NCI-H1105 treated with DMSO at 0.1 percent for 48 hours (cell line): Measurements from ENCODE around the gene SCYL2.
"Not testable (repeated sequence)": the region's sequence is repeated elsewhere in the genome, so short reads cannot be mapped to it uniquely, and the experiment has no call there.

Source experiments
- DNase-seq: peaks from one replicate; lab custom pipeline; 2025; lab: John Stamatoyannopoulos, UW

The SCYL2 gene, protein sequence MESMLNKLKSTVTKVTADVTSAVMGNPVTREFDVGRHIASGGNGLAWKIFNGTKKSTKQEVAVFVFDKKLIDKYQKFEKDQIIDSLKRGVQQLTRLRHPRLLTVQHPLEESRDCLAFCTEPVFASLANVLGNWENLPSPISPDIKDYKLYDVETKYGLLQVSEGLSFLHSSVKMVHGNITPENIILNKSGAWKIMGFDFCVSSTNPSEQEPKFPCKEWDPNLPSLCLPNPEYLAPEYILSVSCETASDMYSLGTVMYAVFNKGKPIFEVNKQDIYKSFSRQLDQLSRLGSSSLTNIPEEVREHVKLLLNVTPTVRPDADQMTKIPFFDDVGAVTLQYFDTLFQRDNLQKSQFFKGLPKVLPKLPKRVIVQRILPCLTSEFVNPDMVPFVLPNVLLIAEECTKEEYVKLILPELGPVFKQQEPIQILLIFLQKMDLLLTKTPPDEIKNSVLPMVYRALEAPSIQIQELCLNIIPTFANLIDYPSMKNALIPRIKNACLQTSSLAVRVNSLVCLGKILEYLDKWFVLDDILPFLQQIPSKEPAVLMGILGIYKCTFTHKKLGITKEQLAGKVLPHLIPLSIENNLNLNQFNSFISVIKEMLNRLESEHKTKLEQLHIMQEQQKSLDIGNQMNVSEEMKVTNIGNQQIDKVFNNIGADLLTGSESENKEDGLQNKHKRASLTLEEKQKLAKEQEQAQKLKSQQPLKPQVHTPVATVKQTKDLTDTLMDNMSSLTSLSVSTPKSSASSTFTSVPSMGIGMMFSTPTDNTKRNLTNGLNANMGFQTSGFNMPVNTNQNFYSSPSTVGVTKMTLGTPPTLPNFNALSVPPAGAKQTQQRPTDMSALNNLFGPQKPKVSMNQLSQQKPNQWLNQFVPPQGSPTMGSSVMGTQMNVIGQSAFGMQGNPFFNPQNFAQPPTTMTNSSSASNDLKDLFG

DNA sequence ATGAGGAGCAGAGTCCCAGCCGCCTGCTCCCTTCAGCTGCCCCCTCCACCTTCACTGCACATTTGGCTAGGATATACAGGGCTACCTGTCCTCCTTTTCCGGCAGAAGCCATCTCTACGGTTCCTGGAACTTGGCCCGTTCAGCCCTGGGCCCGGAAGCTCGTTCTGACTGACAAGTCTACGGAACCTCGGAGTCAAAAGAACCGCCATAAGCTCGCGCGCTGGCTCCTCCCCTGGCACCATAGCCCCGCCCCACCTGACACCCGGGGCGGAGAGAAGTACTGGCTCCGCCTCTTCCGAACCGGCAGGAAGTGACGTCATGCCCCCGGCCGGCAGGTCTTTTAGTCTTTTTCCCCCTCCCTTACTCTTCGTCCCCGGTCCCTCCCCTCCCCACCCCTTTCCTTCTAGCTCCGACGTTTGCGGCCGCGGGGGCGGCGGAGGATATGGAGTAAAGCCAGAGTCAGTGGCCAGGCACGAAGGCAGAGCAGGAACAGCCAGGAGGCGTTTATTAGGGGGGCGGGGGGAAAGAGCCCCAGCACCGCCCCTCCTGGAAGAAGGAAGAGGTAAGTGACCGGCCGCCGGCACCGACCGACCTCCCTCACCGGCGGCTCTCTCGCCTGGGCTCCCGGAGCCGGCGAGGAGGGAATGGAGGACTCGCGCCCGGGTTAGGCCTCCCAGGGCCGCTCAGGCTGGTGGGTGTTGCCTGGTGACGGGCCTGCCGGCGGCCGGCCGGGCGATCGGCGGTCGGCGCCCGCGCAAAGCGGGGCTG is at the start of gene SCYL2, which contains the start of gene DEPDC4:
SCYL2 (plus strand) TSS at position 343 of the 768 bp plus-strand sequence. CDS start 15,794 bp downstream, outside the sequence.
DEPDC4 (minus strand) TSS at position 245 of the 768 bp plus-strand sequence; CDS start at position 242, 3 bp downstream.
- peak; percentile 93 for DNase-seq

DNA sequence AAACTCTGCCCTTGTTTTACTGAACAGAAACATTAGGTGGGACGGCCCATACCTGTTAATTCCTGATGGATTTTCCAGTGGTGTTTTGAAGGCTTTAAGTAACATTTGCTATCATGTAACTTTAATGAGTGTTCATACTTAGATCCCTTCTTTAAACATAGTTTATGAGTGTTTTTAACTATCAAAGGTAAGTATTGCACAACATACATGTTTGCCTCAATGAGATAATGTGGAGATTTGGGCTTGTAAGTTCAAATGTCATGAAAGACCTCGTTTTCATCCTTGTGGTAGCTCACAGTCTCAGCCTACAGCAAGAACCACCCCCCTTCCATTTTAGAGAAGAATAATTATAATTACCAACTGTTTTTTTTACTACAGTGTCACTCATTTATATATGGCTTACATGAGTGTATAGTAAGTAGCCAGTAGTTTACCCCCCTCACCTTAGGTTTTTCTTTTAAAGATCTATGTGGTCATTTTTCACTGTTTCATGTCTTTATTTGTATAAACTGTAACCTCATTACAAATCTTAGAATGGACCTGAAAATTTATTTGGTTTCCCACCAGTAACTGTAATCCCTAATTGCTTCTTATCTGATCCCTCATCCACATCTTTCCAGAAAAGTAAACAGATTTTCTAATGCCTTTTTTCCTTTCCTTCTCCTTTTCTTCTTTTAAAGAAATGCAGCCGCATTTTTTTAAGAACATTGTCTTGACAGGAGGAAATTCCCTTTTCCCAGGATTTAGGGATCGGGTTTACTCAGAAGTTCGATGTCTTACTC is 47.5 kb upstream of the SCYL2 start:
- no peak for DNase-seq

DNA sequence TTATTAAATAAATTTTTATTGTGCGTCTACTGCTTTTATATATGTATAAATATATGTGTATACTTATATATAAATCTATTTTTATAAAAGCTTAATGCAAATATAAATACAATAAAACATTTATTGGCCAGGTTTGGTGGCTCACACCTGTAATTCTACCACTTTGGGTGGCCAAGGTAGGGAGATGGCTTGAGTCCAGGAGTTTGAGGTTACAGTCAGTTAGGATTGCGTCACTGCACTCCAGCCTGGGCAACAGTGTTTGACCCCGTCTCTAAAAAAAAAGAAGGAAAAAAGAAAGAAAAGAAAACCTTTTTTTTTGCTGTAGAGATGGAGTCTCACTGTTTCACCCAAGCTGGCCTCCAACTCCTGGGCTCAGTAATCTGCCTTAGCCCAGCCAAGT is 45.5 kb upstream of the SCYL2 start:
- DNase-seq = no peak

DNA sequence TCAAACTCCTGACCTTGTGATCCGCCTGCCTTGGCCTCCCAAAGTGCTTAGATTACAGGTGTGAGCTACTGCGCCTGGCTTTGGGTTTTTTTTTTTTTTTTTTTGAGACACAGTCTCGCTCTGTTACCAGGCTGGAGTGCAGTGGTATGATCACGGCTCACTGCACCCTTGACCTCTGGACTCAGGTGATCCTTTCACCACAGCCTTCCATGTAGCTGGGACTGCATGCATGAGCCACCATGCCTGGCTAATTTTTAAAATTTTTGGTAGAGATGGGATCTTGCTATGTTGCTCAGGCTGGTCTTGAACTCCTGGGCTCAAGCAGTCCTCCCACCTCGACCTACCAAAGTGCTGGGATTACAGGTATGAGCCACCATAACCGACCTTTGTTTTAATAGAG is 44.8 kb upstream of the SCYL2 start:
- DNase-seq = not testable (repeated sequence)

DNA sequence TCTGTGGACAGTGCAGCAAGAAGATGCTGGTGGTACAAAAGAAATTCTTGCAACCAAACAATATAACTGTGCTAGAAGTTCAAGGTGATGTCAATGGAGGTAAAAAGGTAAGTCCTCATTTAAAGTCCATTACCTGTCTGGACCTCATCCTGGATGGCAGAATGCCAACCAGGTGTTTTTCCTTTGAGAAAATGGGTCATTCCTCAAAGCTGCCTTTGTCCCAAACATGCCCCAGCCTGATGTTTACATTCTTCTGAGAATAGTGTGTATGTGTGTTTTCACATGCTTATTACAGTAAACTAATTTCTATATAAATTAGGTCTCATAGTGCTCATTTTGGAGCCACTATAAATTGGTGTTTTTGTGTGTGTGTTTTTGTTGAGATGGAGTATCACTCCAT is 41.5 kb upstream of the SCYL2 start:
- DNase-seq = peak; percentile 72

DNA sequence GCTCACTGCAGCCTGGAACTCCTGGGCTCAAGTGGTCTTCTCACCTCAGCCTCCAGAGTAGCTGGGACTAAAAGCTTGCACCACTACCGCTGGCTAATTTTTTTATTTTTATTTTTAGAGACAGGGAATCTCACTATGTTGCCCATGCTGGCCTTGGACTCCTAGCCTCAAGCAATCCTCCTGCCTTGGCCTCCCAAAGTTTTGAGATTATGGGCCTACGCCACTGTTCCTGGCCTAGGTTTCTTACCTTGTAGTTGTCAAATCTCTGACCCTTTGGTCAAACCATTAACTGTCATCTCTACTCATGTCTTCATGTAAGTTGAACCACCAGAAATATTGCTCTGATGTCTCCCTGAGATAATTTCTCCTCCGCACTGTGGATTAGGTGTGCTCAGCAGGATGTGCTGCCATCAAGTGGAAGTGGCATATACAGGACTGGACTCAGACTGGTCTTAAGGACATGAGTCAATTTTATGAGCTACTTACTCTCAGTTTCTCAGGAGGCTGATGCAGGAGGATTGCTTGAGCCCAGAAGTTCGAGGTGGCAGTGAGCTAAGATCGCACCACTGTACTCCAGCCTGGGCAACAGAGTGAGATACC is 37.8 kb upstream of the SCYL2 start:
- peak; percentile 12 for DNase-seq

DNA sequence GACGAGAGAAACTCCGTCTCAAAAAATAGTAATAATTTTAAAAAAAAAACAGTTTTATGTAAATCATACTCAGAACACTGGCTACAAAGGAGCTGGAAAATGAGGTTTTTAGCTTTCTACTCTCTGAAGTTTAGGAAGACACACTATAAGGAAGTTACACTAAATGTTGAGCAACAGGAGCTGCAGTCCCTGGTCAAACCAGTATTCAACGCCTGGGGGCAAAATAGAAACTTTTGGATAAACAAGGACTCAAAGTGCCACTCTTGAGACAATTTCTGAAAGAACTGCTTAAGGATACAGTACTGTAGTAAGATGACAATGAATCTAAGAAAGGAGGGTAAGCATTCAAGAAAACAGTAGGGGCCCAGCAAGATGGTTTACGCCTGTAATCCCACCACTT is 37.1 kb upstream of the SCYL2 start:
- no peak for DNase-seq

DNA sequence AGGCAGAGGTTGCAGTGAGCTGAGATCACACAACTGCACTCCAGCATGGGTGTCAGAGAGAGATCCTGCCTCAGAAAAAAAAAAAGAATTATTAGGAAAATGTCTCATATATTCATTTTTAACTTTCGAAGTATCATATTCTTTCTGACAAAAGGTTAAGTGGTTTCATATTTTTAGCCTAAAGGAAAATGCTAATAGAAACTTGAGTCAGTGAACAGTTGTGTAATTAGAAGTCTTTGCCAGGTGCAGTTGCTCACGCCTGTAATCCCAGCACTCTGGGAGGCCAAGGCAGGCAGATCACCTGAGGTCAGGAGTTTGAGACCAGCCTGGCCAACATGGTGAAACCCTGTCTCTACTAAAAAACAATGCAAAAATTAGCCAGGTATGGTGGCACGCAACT is 35.1 kb upstream of the SCYL2 start:
- DNase-seq = not testable (repeated sequence)

DNA sequence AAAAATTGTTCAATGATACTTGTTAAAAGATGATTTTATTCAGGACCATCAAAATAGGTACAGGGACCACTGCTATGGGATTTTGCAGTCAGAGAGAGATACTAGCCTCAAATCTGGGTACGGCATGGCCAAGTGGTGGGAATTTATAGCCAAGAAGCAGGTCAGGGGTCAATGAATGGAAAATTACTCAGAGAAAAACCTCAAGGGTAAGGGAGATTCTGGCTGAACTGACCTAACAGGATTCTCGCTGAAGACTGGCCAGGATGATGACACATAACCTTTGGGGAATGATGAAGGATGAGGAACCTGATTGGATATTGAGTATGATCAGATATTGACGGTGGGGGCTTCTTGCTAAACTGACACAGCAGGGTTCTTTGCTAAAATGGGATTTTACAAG is 32.8 kb upstream of the SCYL2 start:
- DNase-seq = no peak

DNA sequence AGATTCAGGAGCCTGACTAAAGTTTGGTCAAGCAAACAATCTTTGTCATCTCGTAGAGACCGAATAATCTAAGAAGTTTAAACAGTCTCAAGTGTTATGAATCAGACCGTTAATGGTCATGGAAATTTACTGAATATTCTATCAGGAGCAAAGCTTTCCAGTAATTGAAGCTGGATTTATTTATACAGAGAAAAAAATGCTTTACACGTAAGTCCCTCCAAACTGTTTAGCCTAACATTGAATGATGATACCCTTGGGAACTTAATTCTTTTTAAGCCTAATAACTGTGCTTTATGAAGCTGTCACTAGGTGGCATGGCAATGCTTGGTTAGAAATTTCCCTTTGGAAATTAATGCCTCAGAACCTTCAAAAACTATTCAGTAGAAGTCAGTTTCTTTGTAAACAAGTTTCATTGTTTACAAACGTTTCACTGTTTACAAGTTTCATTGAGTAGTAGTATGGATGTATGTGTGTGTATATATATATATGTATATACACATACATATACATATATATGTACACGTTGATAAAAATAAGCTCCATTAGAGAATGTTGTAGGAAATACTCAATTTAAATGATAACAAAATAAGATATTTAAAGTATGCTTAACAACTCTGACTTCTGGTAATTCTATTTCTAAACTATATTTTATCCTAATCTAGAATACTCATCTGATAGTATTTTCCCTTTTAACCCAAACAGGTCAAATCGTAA is 32.2 kb upstream of the SCYL2 start:
- DNase-seq = peak; percentile 54

DNA sequence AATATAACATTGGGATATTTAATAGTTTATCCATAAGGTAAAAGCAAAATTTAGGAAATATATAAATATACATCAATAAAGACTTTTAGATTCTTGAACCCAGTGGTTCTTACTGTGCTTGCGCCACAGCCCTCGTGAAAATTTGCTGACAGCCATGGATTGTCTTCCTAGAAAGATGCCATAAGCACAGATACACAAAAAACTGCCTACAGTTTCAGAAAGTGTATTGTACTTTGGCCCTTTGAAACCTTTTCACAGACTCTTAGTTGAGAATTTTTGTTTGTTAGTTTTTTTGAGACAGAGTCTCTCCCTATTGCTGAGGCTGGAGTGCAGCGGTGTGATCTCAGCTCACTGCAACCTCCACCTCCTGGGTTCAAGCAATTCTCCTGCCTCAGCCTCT is 28.2 kb upstream of the SCYL2 start:
- no peak for DNase-seq

DNA sequence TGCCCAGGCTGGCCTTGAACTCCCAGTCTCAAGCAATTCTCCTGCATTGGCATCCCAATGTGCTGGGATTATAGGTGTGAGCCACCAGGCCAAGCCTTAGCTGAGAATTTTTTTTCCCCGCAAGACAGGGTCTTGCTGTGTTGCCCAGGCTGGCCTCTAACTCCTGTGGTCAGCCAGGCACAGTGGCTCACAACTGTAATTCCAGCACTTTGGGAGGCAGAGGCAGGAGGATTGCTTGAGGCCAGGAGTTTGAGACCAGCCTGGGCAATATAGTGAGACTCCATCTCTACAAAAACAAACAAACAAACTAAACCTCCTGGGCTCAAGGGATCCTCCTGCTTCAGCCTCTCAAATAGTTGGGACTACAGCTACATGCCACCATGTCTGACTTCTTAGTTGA is 27.4 kb upstream of the SCYL2 start:
- DNase-seq = no peak

DNA sequence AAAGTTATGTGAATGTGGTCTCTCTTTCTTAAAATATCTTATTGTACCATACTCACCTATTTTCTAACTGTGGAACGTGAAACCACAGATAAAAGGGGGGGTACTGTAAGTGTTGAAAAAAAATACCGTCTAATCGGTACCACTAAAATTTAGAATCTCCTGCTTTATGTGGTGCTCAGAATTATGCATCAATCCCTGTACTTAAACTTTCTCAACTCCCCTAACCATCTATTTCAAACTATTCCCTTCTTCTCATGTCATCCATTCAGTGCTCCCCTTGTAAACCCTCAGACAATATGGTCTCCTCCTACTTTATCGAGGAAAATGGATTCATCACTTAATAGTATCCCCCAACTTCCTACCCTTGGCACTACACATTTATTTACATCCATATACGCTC is 23.8 kb upstream of the SCYL2 start:
- no peak for DNase-seq

DNA sequence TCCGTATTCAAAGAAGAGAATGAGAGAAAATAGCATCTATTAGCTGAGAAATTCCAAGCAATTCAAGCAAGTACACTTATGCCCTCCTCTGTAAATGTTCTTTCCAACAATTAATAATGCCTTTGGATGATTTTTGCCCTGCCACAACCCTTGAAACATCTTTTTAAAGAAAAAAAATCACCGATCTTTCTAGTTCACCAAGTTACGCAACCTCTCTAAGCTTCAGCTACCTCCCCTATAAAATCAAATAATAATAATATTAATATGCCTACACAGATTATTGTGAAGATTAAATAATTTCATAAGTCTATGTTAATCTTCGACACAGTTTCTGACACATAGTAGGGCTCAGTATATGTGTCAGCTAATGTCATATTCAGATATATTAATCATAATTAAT is 19.2 kb upstream of the SCYL2 start:
- DNase-seq = no peak

DNA sequence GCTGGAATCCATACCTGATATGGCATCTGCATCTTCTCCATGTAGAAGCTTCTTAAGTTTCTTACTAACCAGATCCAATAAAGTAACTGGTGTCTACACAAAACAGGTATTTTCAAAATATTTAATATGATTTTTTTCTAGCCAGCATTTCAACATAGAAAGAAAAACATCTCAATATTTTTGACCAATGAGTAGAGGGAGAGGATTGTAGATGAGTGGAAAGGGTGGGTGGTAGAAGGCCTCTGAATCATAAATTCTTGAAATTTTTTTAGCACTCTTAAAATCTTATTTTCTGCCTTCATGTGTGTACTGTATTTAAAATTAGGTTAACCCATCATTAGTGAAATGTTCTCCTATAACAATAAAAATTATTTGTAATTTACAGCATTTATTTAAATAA is 18.1 kb upstream of the SCYL2 start:
- DNase-seq = no peak

DNA sequence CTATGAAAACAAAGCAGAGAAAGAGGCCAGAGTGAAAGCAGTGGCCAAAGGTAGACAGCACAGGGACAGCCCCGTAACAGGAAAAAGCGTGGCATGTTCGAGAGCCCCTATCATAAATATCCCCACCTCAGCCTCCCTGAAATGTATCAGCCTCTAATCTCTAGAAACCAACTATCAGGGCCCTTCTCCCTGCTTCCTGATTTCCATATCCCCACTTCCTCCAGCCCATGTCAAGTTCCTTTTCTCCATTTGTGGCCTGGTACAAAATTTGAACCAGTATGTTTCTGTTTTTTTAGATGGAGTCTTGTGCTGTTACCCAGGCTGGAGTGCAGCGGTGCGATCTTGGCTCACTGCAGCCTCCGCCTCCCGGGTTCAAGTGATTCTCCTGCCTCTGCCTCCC is 17.0 kb upstream of the SCYL2 start:
- DNase-seq = no peak

DNA sequence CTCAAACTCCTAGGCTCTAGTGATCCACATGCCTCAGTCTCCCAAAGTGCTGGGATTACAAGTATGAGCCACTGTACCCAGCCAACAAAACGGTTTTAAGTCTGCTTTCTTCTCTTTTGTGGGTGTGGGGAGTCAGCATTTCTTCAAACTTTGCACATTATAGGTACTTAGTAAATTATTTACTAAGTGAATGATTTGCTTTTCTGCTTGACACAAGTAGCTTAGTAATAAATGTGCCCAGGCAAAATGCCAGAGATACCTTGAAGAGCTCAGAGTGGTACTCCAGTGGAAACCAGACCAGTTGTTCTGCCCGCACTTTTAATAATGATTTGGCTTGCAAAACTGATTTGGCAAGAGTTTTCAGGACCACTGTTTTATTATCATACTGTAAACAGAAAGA is 15.1 kb upstream of the SCYL2 start:
- DNase-seq = peak; percentile 99

DNA sequence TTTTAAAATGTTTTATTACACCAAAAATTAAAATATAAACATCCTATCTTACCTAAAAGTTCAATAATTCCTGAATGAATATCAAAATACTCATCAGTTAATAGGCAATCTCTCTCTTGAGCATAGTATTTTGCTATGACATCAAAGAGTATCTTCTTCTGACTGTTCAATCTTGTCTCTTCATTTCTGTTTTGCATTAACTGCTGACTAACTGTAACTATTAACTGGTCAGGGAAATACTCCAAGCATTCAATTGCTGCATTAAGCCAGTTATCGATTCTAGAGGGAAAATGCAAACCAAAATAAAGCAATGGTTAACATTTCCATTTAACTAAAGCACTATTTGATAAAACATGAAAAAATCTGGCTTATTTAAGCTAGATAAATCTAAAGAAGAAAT is 13.5 kb upstream of the SCYL2 start:
- DNase-seq = no peak

DNA sequence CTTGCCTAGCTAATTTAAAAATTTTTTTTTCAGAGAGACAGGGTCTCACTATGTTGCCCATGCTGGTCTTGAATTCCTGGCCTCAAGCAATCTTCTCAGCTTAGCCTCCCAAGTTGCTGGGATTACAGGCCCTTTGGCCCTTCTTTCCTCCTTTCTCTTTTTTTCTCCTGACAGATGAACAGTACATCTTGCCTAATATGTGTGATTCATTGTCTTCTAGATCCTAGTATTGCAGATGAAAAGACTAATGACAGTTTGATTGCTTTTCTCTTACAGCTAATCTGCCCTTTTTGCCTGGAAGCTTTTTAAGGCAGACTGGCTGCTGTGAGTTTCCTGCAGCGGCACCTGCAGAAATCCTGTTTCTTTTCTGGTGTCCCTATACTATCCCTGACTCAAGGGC is 12.1 kb upstream of the SCYL2 start:
- no peak for DNase-seq

DNA sequence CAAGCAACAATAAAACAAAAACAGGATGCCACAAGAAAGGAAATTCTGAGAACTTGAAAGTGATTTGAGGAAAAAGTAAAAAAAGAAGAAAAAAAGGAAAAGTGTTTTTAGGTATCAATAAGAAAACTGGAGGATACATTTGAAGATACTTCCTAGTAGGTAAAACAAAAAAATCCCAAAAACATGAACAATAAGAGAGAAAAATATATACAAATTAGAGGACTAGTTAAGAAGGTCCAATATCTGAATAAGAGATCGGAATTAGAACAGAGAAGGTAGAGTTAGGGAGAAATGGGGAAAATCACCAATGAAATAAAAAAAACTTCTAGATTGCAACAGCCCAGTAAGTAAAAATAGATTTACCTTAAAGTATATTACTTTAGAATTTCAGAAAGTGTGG is 8.8 kb upstream of the SCYL2 start:
- DNase-seq = no peak
